Epithelial cell of esophagus (primary cell): ENCODE measurements around the gene FLII.
"Not testable (repeated sequence)": the region's sequence is repeated elsewhere in the genome, so short reads cannot be mapped to it uniquely, and the experiment has no call there.

Experiments
- DNase-seq: peaks from one replicate; pipeline ENCODE4 v3.0.0; 2010; ENCODE audit warnings: low read depth
- H3K4me3 ChIP-seq: 2 replicates; pipeline ENCODE4 v1.5.1; 2011; ENCODE audit warnings: mild to moderate bottlenecking, low read length, control low read depth
- TF ChIP-seq, protein P1 (sequence below): IDR thresholded peaks from 2 replicates; pipeline ENCODE4 v1.5.1; 2011; ENCODE audit warnings: low read depth, mild to moderate bottlenecking, low read length, control low read depth, inconsistent platforms; ENCODE audit not compliant: insufficient read depth; ENCODE audit errors: missing control alignments

The FLII gene

DNA sequence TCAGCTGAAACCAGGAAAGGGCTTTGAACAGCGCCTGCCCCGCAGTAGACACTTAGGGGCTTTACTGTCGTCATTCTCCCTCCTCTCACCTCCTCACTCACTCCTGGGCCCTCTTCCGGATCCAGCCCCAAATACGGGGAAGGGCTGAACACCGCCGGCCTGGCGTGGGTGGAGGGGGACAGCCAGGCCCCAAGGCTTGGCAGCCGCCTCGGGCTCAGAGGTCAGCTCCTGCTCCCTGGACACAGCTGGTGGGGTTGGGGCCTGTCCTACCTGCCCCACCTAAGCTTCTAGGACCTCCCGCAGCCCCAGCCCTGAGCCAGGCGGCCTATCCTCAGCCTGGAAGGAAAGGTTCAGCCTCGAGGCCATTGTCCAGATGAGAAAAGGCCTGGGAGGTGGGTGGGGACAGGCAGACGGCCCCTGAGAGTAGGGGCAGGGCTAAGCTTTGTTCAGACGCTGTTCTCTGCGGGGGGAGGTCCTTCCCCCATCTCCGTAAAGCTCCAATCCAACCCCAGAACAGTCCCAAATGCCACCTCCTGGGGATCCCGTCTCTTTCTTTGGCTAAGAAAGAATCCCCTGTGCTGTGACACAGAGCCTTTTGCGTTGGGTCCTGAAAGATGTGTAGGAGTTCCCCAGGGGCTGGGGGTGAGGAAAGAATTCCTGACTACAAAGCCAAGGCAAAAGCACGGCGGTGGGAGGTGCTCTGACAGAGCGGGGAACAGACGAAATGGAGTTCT is 34.0 kb downstream of the FLII start:
- H3K4me3 ChIP-seq = peak overlapping the region; percentile 45
- no peak for DNase-seq
- TF ChIP-seq, protein P1, sequence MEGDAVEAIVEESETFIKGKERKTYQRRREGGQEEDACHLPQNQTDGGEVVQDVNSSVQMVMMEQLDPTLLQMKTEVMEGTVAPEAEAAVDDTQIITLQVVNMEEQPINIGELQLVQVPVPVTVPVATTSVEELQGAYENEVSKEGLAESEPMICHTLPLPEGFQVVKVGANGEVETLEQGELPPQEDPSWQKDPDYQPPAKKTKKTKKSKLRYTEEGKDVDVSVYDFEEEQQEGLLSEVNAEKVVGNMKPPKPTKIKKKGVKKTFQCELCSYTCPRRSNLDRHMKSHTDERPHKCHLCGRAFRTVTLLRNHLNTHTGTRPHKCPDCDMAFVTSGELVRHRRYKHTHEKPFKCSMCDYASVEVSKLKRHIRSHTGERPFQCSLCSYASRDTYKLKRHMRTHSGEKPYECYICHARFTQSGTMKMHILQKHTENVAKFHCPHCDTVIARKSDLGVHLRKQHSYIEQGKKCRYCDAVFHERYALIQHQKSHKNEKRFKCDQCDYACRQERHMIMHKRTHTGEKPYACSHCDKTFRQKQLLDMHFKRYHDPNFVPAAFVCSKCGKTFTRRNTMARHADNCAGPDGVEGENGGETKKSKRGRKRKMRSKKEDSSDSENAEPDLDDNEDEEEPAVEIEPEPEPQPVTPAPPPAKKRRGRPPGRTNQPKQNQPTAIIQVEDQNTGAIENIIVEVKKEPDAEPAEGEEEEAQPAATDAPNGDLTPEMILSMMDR = no peak

DNA sequence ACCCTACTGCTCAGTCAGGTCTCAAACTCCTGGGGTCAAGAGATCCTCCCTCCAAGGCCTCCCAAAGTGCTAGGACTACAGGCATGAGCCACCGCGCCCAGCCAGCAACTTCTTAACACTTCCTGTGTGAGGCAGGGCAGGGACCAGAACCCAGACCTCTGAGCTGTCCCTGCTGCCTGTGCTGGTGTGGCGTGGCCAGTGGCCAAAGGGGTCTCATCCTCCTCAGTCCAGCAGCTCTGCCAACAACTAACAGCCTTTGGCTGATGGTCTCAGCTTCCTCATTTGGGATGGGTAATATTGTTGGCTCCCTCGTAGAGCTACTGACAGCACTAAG is 34.5 kb downstream of the FLII start:
- no peak overlapping the region for H3K4me3 ChIP-seq
- DNase-seq = no peak

GRCh38 chr17:18218756-18219415 is 39.7 kb downstream of the FLII start:
- H3K4me3 ChIP-seq = no peak overlapping the region
- DNase-seq = no peak
- TF ChIP-seq, protein P1 = no peak

More for the DNA sequence above, 34.5 kb downstream of the FLII start:
- TF ChIP-seq, protein P1 = no peak

DNA sequence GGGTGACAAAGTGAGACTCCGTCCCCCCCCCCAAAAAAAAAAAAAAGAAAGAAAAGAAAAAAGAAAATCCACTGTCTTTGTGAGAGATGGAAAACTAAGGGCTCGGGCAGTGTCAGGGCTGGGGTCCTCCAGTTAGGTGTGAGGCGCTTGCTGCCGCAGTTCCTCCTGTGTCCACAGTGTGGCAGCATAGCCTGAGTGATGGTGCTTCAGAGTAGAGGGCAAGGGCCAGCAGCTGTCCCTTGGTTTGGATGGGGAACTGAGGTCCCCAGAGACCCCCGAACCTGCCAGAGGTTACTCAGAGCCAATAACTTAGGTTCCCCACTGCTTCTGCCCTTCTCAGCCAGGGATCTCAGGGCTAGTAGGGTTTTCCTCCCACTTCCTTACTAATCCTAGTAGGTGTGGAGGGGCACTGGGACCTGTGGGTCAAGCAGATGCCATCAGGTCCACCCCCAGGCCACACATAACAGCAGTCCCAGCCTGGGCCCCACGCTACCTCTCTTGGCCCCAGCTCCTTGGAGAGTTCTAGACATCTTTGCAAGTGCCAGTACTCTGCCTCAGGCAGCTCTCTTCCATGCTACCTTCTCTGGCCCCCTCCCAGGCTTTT is 41.0 kb downstream of the FLII start:
- peak; percentile 65 for DNase-seq
- TF ChIP-seq, protein P1 = peak; percentile 98
- no peak overlapping the region for H3K4me3 ChIP-seq

DNA sequence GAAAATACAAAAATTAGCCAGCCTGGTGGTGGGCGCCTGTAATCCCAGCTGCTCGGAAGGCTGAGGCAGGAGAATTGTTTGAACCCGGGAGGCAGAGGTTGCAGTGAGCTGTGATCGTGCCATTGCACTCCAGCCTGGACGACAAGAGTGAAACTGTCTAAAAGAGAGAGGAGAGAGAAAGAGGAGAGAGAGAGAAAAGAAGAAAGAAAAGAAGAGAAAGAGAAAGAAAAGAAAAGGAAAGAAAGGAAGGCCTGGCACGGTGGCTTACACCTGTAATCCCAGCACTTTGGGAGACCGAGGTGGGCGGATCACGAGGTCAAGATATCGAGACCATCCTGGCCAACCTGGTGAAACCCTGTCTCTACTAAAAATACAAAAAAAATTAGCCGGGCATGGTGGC is 41.6 kb downstream of the FLII start:
- not testable (repeated sequence) for H3K4me3 ChIP-seq, DNase-seq

DNA sequence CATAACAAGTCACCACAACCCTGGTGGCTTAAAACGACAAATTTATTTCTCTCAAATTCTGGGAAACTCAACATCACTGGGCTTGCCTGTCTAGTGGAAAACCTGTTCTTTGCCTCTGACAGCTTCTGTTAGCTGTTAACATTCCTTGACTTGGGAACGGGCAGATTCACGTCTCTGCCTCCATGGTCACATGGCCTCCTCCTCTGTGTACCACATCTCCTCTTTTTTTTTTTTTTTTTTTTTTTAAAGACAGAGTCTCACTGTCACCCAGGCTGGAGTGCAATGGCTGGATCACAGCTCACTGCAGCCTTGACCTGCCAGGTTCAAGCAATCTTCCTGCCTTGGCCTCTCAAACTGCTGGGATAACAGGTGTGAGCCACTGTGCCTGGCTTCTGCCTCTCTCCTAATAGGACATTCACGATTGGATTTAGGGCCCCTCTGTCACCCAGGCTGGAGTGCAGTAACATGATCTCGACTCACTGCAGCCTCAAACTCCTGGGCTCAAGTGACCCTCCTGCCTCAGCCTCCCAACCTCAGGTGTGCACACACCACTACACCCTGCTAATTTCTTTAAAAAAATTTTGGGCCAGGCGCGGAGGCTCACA is 44.8 kb downstream of the FLII start:
- H3K4me3 ChIP-seq = no peak overlapping the region
- DNase-seq = no peak
- TF ChIP-seq, protein P1 = no peak

DNA sequence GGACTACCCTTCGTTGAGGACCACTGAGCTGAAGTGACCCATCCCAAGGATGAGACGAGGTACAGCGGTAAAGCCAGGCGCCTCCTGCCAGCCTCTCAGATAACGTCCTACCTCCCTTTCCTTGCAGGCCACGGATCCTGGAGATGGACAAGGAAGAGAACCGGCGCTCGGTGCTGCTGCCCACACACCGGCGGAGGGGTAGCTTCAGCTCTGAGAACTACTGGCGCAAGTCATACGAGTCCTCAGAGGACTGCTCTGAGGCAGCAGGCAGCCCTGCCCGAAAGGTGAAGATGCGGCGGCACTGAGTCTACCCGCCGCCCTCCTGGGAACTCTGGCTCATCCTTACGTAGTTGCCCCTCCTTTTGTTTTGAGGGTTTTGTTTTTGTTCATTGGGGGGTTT is 50.4 kb downstream of the FLII start:
- no peak for DNase-seq
- TF ChIP-seq, protein P1 = no peak

More for the DNA sequence above, 50.4 kb downstream of the FLII start:
- H3K4me3 ChIP-seq = no peak overlapping the region
